Right cardiac atrium (tissue), 5 donors: Measurements from ENCODE around the gene KATNAL1. TPM values are rescaled to one million over a fixed set of nuclear protein-coding genes. Genes with fewer than 3 reads are reported as not detected.

Source experiments
- ATAC-seq, 2 donors: fragments of 200-7000 bp; cut with Tn5 transposase; one replicate each; pipeline versions ENCODE4 v1.8.0 to v1.9.1; 2020; ENCODE audit warnings: moderate library complexity in 2 of 2, mild to moderate bottlenecking in 1 of 2
- DNase-seq, 3 donors: peaks; one replicate each; pipeline ENCODE4 v3.0.0-alpha.2; 2020
- H3K27ac ChIP-seq: one replicate; pipeline ENCODE4 v1.5.1; 2013; ENCODE audit warnings: mild to moderate bottlenecking, low read length, control low read depth, moderate library complexity
- H3K27me3 ChIP-seq: one replicate; pipeline ENCODE4 v1.6.1; 2013; ENCODE audit not compliant: control insufficient read depth, insufficient read depth
- H3K4me1 ChIP-seq: one replicate; pipeline ENCODE4 v1.6.1; 2013; ENCODE audit warnings: low read length; ENCODE audit not compliant: control insufficient read depth, insufficient read depth
- H3K4me3 ChIP-seq: one replicate; pipeline ENCODE4 v1.5.1; 2013; ENCODE audit warnings: low read length, control low read depth
- H3K9me3 ChIP-seq: one replicate; pipeline ENCODE4 v1.6.1; 2013; ENCODE audit warnings: low read length; ENCODE audit not compliant: control insufficient read depth
- WGBS: extraction: QIAGEN DNeasy Blood & Tissue Kit; methylation state at CpG from one replicate; pipeline ENCODE4 v1.1.7; 2013; 5-methylcytosine and 5-hydroxymethylcytosine counted together
- intact Hi-C, 4 donors: fragments of 100-400 bp; cut with DNase I; formaldehyde crosslinking; loops; one replicate each; pipeline versions ENCODE4 v1.11.0 to v1.14.0; 2022 to 2023
- polyA plus RNA-seq: library from polyadenylated mRNA; stranded (reverse); fragments of 200-250 nt; gene quantifications from one replicate; pipeline ENCODE4 v1.2.3, GENCODE V29; 2013
- total RNA-seq, 4 donors: library from RNA; stranded (reverse); fragmentation: NEBNext Ultra II Directional; extraction: Animal tissue kit (Norgen Biotek cat#: 25700); gene quantifications; one replicate each; pipeline ENCODE4 v1.2.1, GENCODE V29; 2021
- donor health status: healthy with polysubstance abuse.
- donor health status: DM: no; HTN: yes; CAD: no.
- donor health status: DM: no; HTN: no; CAD: no.
- donor health status: DM: no; HTN: yes; CAD: no; lungs with severe emphysema.
- donor health status: DM: yes; HTN: yes; CAD: no.

Gene KATNAL1
- total and polyA plus RNA-seq, 5 donors = 8.1 to 53.5 (median 49.2) TPM

- H3K4me3 ChIP-seq = no peak overlapping the region
- H3K27ac ChIP-seq = no peak overlapping the region
- peaks cover 2% of the 10 kb centered on the region for H3K4me1 ChIP-seq
- 85% methylated on average over 4 of the region's 4 CpGs for WGBS
- ATAC-seq = no peak
- DNase-seq = no peak
- intact Hi-C loops = no loop called here
- no peaks in the 10 kb centered on the region for H3K27me3 ChIP-seq
- H3K9me3 ChIP-seq = no peaks in the 10 kb centered on the region
Observed at GRCh38 chr13:30332456-30333143, 25.2 kb upstream of the KATNAL1 start.

- H3K4me1 ChIP-seq = peaks cover 2% of the 10 kb centered on the region
- intact Hi-C loops = no loop called here
- no peak overlapping the region for H3K4me3 ChIP-seq
- 45% methylated on average over 5 of the region's 5 CpGs for WGBS
- peak overlapping the region; percentile 5 for H3K27ac ChIP-seq
- no peaks in the 10 kb centered on the region for H3K27me3 ChIP-seq
- ATAC-seq (peak; percentile 30 to 55), DNase-seq (peak; percentile 49 to 86 (median 72))
- H3K9me3 ChIP-seq = no peaks in the 10 kb centered on the region
Observed at GRCh38 chr13:30331331-30331771, 24.0 kb upstream of the KATNAL1 start.

GRCh38 chr13:30329009-30329585, 21.7 kb upstream of the KATNAL1 start:
- Histone ChIP-seq H3K27me3 (no peaks in the 10 kb centered on the region), H3K27ac (no peak overlapping the region), H3K4me1 (peaks cover 2% of the 10 kb centered on the region), H3K9me3 (no peaks in the 10 kb centered on the region), H3K4me3 (no peak overlapping the region)
- intact Hi-C loops = loop anchor here in 1 of 4 donors (10.0 kb wide), 1 partner anchor 76 kb away; no protein-coding TSS in a partner anchor
- DNase-seq = no peak
- ATAC-seq = no peak
- WGBS = 81% methylated on average over 2 of the region's 2 CpGs

GRCh38 chr13:30325668-30326067, 18.3 kb upstream of the KATNAL1 start:
- WGBS = 80% methylated on average over 4 of the region's 4 CpGs
- Histone ChIP-seq H3K27me3 (no peaks in the 10 kb centered on the region), H3K4me1 (no peaks in the 10 kb centered on the region), H3K9me3 (no peaks in the 10 kb centered on the region), H3K27ac (no peak overlapping the region), H3K4me3 (no peak overlapping the region)
- ATAC-seq (no peak), DNase-seq (no peak)
- intact Hi-C loops = loop anchor here in 1 of 4 donors (10.0 kb wide), 1 partner anchor 79 kb away; no protein-coding TSS in a partner anchor

GRCh38 chr13:30323524-30323923, 16.2 kb upstream of the KATNAL1 start:
- Histone ChIP-seq H3K27me3 (no peaks in the 10 kb centered on the region), H3K27ac (no peak overlapping the region), H3K4me3 (no peak overlapping the region), H3K9me3 (no peaks in the 10 kb centered on the region), H3K4me1 (peaks cover 2% of the 10 kb centered on the region)
- DNase-seq = no peak
- intact Hi-C loops = loop anchor here in 1 of 4 donors (10.0 kb wide), 1 partner anchor 81 kb away; no protein-coding TSS in a partner anchor
- no peak for ATAC-seq
- WGBS = 61% methylated on average over 2 of the region's 2 CpGs

- intact Hi-C loops = loop anchor here in 1 of 4 donors (10.0 kb wide), 1 partner anchor 82 kb away; no protein-coding TSS in a partner anchor
- Histone ChIP-seq H3K27ac (no peak overlapping the region), H3K27me3 (no peaks in the 10 kb centered on the region), H3K9me3 (no peaks in the 10 kb centered on the region), H3K4me1 (peaks cover 2% of the 10 kb centered on the region), H3K4me3 (no peak overlapping the region)
- 65% methylated on average over 7 of the region's 7 CpGs for WGBS
- ATAC-seq (no peak), DNase-seq (no peak)
Observed at GRCh38 chr13:30322428-30322827, 15.1 kb upstream of the KATNAL1 start.

GRCh38 chr13:30321256-30321655, 13.9 kb upstream of the KATNAL1 start:
- Histone ChIP-seq H3K9me3 (no peaks in the 10 kb centered on the region), H3K27ac (no peak overlapping the region), H3K4me3 (no peak overlapping the region), H3K4me1 (peaks cover 2% of the 10 kb centered on the region), H3K27me3 (no peaks in the 10 kb centered on the region)
- 82% methylated on average over 3 of the region's 3 CpGs for WGBS
- no peak for ATAC-seq
- intact Hi-C loops = loop anchor here in 1 of 4 donors (10.0 kb wide), 1 partner anchor 84 kb away; no protein-coding TSS in a partner anchor
- DNase-seq = no peak

- no peak overlapping the region for H3K27ac ChIP-seq
- ATAC-seq = peak; percentile 44 to 58
- intact Hi-C loops = loop anchor here in 1 of 4 donors (10.0 kb wide), 1 partner anchor 85 kb away; no protein-coding TSS in a partner anchor
- H3K4me3 ChIP-seq = no peak overlapping the region
- peaks cover 2% of the 10 kb centered on the region for H3K4me1 ChIP-seq
- no peaks in the 10 kb centered on the region for H3K9me3 ChIP-seq
- 30% methylated on average over 5 of the region's 5 CpGs for WGBS
- H3K27me3 ChIP-seq = no peaks in the 10 kb centered on the region
- DNase-seq = peak in 2 of 3 donors; percentile 44 to 65
Observed at GRCh38 chr13:30319655-30320054, 12.3 kb upstream of the KATNAL1 start.

GRCh38 chr13:30319130-30319529, 11.8 kb upstream of the KATNAL1 start:
- DNase-seq (no peak), ATAC-seq (no peak)
- H3K27ac ChIP-seq = peak overlapping the region; percentile 34
- H3K27me3 ChIP-seq = no peaks in the 10 kb centered on the region
- no peaks in the 10 kb centered on the region for H3K9me3 ChIP-seq
- no peak overlapping the region for H3K4me3 ChIP-seq
- WGBS = 38% methylated on average over 4 of the region's 4 CpGs
- intact Hi-C loops = no loop called here
- peaks cover 2% of the 10 kb centered on the region for H3K4me1 ChIP-seq

- H3K27ac ChIP-seq = peak overlapping the region; percentile 14
- ATAC-seq = peak; percentile 36 to 38
Observed at GRCh38 chr13:30318026-30318425, 10.7 kb upstream of the KATNAL1 start.

GRCh38 chr13:30314562-30314961, 7.2 kb upstream of the KATNAL1 start:
- Histone ChIP-seq H3K27ac (no peak overlapping the region), H3K27me3 (no peaks in the 10 kb centered on the region), H3K9me3 (no peaks in the 10 kb centered on the region), H3K4me3 (no peak overlapping the region), H3K4me1 (peaks cover 2% of the 10 kb centered on the region)
- 65% methylated on average over 2 of the region's 2 CpGs for WGBS
- intact Hi-C loops = no loop called here
- no peak for DNase-seq
- peak; percentile 36 to 37 for ATAC-seq

More at GRCh38 chr13:30318026-30318425, 10.7 kb upstream of the KATNAL1 start:
- Histone ChIP-seq H3K27me3 (no peaks in the 10 kb centered on the region), H3K4me3 (no peak overlapping the region), H3K9me3 (no peaks in the 10 kb centered on the region), H3K4me1 (peaks cover 2% of the 10 kb centered on the region)
- intact Hi-C loops = no loop called here
- DNase-seq = no peak
- WGBS = 41% methylated on average over 1 of the region's 1 CpG
